ENCODE measurements around the gene FAM234A. TPM values are rescaled to one million over a fixed set of nuclear protein-coding genes. Genes with fewer than 3 reads are reported as not detected.
A peak's percentile ranks its signal among the peaks of the same experiment; 100 is the strongest.

Gene FAM234A
- polyA plus RNA-seq, 1 donor = 63.4 TPM

DNA sequence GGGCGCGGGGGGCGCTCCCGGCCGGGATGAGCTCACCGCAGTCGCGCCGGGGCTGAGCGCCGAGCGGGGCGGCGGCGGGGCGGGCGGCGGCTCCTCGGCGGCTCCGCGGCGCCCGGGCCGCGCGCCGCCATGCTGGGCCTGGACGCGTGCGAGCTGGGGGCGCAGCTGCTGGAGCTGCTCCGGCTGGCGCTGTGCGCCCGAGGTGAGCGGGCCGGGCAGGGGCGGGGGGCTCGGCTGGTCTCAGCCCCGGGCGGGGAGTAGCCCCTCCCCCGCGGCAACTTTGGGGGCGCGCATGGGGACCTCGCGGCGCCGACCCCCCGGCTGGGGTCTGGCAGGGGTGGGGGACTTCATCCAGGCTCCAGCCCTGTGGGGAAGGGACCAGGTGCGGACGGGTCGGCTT lies 45.9 kb downstream of the FAM234A start, which contains the start of gene ARHGDIG:
Gene ARHGDIG, plus strand, starts transcription at position 40 of the 400 bp plus-strand sequence. Its CDS starts 90 bp downstream, at position 130.
- no CpG with 5 or more reads among the region's 54 CpGs for WGBS (ENCODE audit: insufficient coverage, low lambda C conversion rate)
- peaks cover 26% of the 10 kb centered on the region for H3K9me3 ChIP-seq (ENCODE audit: control insufficient read depth, low read depth, low read length)
- H3K4me3 ChIP-seq (ENCODE audit: low read length) = peak within 1 kb of the TSS; percentile 10
- peaks cover 56% of the 10 kb centered on the region for H3K27me3 ChIP-seq (ENCODE audit: control insufficient read depth, insufficient read depth, low read length)
- peaks cover 7% of the 10 kb centered on the region for H3K4me1 ChIP-seq (ENCODE audit: control insufficient read depth, insufficient read depth, low read length)
- DNase-seq = no peak
- no peak within 1 kb of the TSS for H3K27ac ChIP-seq (ENCODE audit: low read length)
- H3K36me3 ChIP-seq (ENCODE audit: control insufficient read depth, insufficient read depth, low read length) = peaks cover 2% of the 10 kb centered on the region

DNA sequence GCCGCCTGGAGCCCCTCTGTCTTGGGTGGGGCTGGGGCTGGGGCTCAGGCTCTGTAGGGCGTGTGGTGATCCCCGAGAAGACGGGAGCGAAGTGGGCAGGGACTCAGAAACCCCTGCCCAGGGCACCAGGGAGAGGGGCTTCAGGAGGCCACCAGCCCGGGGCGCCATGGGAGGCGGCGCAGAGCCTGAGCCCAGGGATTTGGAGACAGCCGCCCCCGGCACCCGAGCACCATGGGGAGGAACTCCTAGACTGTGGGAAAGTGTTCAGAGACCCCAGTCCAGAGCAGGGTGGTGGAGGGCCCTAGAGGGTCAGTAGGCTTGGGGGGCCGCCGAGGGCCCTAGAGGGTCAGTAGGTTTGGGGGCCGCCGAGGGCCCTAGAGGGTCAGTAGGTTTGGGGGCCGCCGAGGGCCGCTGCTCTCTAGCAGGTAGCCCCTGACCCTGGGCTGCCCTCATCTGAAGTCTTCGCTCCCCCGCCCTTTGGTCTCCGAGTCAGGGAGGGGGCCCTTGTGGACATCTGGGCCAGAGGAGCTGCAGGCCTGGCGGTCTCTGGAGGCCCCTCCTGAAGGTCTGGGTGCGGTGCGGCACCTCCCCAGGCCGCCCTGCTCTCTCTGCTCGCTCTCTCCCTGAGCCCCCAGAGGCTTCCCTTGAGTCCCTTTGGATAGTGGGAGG lies 46.5 kb downstream of the FAM234A start:
- peaks cover 53% of the 10 kb centered on the region for H3K27me3 ChIP-seq (ENCODE audit: control insufficient read depth, insufficient read depth, low read length)
- peaks cover 28% of the 10 kb centered on the region for H3K9me3 ChIP-seq (ENCODE audit: control insufficient read depth, low read depth, low read length)
- peak overlapping the region; percentile 10 for H3K4me3 ChIP-seq (ENCODE audit: low read length)
- WGBS (ENCODE audit: insufficient coverage, low lambda C conversion rate) = no CpG with 5 or more reads among the region's 27 CpGs
- peaks cover 7% of the 10 kb centered on the region for H3K4me1 ChIP-seq (ENCODE audit: control insufficient read depth, insufficient read depth, low read length)
- peaks cover 2% of the 10 kb centered on the region for H3K36me3 ChIP-seq (ENCODE audit: control insufficient read depth, insufficient read depth, low read length)
- no peak for DNase-seq
- H3K27ac ChIP-seq (ENCODE audit: low read length) = no peak overlapping the region

DNA sequence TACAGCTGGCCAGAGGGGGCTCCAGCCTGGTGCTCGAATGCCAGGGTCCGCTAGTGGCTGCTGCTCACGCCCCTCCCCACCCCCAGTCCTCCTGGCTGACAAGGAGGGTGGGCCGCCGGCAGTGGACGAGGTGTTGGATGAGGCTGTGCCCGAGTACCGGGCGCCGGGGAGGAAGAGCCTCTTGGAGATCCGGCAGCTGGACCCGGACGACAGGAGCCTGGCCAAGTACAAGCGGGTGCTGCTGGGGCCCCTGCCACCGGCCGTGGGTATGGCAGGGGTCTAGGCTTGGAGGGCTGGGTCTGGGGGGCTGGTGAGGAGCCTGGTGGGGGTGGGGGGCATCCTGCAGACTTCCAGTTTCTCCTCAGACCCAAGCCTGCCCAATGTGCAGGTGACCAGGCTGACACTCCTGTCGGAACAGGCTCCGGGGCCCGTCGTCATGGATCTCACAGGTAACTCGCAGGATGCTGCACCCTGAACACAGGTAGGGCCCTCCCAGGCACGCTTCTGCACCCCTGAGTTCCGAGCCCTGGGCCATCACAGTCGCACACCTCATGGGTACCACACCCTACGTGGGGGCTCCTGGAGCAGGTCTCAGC lies 47.1 kb downstream of the FAM234A start:
- Histone ChIP-seq H3K4me1 (ENCODE audit: control insufficient read depth, insufficient read depth, low read length) (peaks cover 7% of the 10 kb centered on the region), H3K36me3 (ENCODE audit: control insufficient read depth, insufficient read depth, low read length) (peaks cover 7% of the 10 kb centered on the region), H3K4me3 (ENCODE audit: low read length) (no peak overlapping the region), H3K9me3 (ENCODE audit: control insufficient read depth, low read depth, low read length) (peaks cover 30% of the 10 kb centered on the region), H3K27ac (ENCODE audit: low read length) (no peak overlapping the region), H3K27me3 (ENCODE audit: control insufficient read depth, insufficient read depth, low read length) (peaks cover 46% of the 10 kb centered on the region)
- DNase-seq = no peak
- no CpG with 5 or more reads among the region's 25 CpGs for WGBS (ENCODE audit: insufficient coverage, low lambda C conversion rate)

DNA sequence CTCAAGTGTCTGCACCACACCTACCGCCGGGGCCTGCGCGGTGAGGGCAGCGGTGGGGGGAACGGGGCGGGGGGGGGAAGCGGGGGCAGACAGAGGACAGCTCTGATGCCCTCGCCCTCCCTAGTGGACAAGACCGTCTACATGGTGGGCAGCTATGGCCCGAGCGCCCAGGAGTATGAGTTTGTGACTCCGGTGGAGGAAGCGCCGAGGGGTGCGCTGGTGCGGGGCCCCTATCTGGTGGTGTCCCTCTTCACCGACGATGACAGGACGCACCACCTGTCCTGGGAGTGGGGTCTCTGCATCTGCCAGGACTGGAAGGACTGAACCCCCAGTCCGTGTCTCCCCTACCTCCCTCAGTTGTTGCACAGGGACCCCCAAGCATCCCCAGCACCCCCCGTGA lies 47.9 kb downstream of the FAM234A start:
- H3K4me3 ChIP-seq (ENCODE audit: low read length) = no peak overlapping the region
- H3K27me3 ChIP-seq (ENCODE audit: control insufficient read depth, insufficient read depth, low read length) = peaks cover 46% of the 10 kb centered on the region
- peaks cover 13% of the 10 kb centered on the region for H3K36me3 ChIP-seq (ENCODE audit: control insufficient read depth, insufficient read depth, low read length)
- no peak for DNase-seq
- H3K27ac ChIP-seq (ENCODE audit: low read length) = no peak overlapping the region
- peaks cover 31% of the 10 kb centered on the region for H3K9me3 ChIP-seq (ENCODE audit: control insufficient read depth, low read depth, low read length)
- WGBS (ENCODE audit: insufficient coverage, low lambda C conversion rate) = no CpG with 5 or more reads among the region's 22 CpGs
- peaks cover 7% of the 10 kb centered on the region for H3K4me1 ChIP-seq (ENCODE audit: control insufficient read depth, insufficient read depth, low read length)

DNA sequence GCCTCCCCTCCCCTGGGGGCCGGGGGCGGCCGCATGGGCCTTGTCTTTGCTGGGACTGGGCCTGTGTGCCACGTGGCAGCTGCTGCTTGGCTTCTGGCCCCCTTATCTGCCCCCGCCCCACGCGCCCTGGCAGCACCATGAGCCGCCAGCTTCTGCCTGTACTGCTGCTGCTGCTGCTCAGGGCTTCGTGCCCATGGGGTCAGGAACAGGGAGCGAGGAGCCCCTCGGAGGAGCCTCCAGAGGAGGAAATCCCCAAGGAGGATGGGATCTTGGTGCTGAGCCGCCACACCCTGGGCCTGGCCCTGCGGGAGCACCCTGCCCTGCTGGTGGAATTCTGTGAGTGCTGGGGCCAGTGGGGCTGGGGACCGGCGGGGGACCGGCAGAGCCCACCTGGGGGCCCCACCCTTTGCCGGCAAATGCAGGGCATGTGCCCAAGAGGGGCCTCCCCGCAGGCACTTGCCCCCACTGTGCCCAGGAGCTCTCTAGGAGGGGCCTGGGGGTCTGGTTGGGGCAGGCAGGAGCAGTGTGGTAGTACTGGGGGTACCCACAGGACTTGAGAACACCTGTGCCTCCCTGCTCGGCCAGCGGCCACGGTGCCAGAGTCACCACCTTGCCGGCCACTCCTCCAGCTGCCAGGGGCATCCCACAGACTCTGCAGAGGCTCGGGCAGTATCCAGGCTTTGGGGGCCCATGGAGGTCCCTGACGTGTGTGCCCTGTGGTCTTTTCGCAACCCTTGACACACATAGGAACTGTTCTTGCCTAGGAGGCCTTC lies 48.6 kb downstream of the FAM234A start, which contains the start of gene PDIA2:
Gene PDIA2, plus strand, starts transcription at position 132 of the 773 bp plus-strand sequence. Its CDS starts 6 bp downstream, at position 138.
- Histone ChIP-seq H3K4me1 (ENCODE audit: control insufficient read depth, insufficient read depth, low read length) (peaks cover 7% of the 10 kb centered on the region), H3K36me3 (ENCODE audit: control insufficient read depth, insufficient read depth, low read length) (peaks cover 21% of the 10 kb centered on the region), H3K27ac (ENCODE audit: low read length) (no peak within 1 kb of the TSS), H3K4me3 (ENCODE audit: low read length) (no peak within 1 kb of the TSS), H3K27me3 (ENCODE audit: control insufficient read depth, insufficient read depth, low read length) (peaks cover 45% of the 10 kb centered on the region), H3K9me3 (ENCODE audit: control insufficient read depth, low read depth, low read length) (peaks cover 31% of the 10 kb centered on the region)
- no peak for DNase-seq
- 80% methylated on average over 1 of the region's 25 CpGs for WGBS (ENCODE audit: insufficient coverage, low lambda C conversion rate)

DNA sequence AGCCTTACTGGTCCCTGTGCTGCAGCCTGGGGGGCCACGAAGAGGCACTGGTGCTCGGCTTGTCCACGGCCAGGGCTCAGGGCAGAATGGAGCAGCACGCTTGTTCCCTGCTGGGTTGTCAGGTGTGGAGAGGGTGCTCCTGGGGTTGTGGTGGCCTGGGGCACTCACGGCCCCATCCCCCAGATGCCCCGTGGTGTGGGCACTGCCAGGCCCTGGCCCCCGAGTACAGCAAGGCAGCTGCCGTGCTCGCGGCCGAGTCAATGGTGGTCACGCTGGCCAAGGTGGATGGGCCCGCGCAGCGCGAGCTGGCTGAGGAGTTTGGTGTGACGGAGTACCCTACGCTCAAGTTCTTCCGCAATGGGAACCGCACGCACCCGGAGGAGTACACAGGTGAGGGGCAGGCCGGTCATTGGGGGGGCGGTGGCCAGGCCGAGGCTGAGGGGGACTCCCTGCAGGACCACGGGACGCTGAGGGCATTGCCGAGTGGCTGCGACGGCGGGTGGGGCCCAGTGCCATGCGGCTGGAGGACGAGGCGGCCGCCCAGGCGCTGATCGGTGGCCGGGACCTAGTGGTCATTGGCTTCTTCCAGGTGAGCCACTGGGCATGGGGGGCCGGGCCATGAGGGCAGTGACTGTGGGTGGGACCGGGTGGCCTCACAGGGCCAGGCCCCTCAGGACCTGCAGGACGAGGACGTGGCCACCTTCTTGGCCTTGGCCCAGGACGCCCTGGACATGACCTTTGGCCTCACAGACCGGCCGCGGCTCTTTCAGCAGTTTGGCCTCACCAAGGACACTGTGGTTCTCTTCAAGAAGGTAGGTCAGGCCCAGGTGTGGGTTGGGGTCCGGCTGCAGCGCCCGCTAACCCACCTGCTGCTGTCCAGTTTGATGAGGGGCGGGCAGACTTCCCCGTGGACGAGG lies 49.8 kb downstream of the FAM234A start:
- no peak for DNase-seq
- WGBS (ENCODE audit: insufficient coverage, low lambda C conversion rate) = no CpG with 5 or more reads among the region's 52 CpGs
- Histone ChIP-seq H3K4me3 (ENCODE audit: low read length) (no peak overlapping the region), H3K36me3 (ENCODE audit: control insufficient read depth, insufficient read depth, low read length) (peaks cover 30% of the 10 kb centered on the region), H3K27ac (ENCODE audit: low read length) (no peak overlapping the region), H3K4me1 (ENCODE audit: control insufficient read depth, insufficient read depth, low read length) (peaks cover 7% of the 10 kb centered on the region), H3K9me3 (ENCODE audit: control insufficient read depth, low read depth, low read length) (peaks cover 31% of the 10 kb centered on the region), H3K27me3 (ENCODE audit: control insufficient read depth, insufficient read depth, low read length) (peaks cover 33% of the 10 kb centered on the region)

DNA sequence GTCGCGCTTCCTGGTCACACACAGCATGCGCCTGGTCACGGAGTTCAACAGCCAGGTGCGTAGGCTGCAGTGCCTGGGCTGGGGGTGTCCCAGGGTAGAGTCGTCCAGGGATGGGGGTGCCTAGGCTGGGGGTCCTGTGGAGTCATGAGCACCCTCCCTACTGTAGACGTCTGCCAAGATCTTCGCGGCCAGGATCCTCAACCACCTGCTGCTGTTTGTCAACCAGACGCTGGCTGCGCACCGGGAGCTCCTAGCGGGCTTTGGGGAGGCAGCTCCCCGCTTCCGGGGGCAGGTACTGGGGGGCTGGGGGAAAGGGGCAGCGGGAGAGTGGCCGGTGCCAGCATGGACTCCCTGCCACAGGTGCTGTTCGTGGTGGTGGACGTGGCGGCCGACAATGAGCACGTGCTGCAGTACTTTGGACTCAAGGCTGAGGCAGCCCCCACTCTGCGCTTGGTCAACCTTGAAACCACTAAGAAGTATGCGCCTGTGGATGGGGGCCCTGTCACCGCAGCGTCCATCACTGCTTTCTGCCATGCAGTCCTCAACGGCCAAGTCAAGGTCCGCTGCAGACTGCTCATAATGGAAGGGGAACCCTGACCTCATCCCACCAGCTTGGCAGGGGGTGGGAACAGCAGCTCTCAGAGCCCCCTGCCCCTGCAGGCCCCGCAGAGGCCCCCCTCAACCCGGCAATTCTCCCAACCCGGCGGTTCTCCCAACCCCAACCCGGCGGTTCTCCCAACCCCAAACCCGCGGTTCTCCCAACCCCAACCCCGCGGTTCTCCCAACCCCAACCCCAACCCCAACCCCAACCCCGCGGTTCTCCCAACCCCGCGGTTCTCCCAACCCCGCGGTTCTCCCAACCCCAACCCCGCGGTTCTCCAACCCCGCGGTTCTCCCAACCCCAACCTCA lies 50.8 kb downstream of the FAM234A start:
- peaks cover 7% of the 10 kb centered on the region for H3K4me1 ChIP-seq (ENCODE audit: control insufficient read depth, insufficient read depth, low read length)
- H3K27me3 ChIP-seq (ENCODE audit: control insufficient read depth, insufficient read depth, low read length) = peaks cover 26% of the 10 kb centered on the region
- no peak for DNase-seq
- peaks cover 39% of the 10 kb centered on the region for H3K36me3 ChIP-seq (ENCODE audit: control insufficient read depth, insufficient read depth, low read length)
- H3K27ac ChIP-seq (ENCODE audit: low read length) = no peak overlapping the region
- peaks cover 28% of the 10 kb centered on the region for H3K9me3 ChIP-seq (ENCODE audit: control insufficient read depth, low read depth, low read length)
- no peak overlapping the region for H3K4me3 ChIP-seq (ENCODE audit: low read length)
- WGBS (ENCODE audit: insufficient coverage, low lambda C conversion rate) = no CpG with 5 or more reads among the region's 48 CpGs

DNA sequence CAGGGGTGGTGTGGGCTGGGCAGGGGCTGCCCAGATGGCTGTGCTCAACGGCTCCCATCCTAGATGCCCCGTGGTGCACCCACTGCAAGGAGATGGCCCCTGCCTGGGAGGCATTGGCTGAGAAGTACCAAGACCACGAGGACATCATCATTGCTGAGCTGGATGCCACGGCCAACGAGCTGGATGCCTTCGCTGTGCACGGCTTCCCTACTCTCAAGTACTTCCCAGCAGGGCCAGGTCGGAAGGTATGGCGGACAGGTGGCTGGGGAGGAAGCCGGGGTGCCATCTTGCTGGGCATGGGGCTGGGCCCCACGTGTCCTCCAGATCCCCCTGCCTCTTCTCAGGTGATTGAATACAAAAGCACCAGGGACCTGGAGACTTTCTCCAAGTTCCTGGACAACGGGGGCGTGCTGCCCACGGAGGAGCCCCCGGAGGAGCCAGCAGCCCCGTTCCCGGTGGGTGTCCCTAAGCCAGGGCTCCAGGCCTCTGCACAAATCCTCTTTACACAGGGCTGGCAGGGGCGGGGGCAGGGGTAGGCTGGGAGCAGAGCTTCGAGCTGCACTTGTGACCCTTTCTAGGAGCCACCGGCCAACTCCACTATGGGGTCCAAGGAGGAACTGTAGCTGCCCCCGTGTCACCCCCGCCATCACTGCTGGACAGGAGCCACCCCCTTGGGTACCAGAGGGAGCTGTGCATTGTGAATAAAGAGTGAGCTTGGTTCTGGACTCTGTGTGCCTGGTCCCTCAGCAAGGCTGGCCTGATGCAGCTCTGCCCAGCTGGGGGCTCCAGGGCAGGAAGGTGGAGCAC lies 52.1 kb downstream of the FAM234A start:
- no peaks in the 10 kb centered on the region for H3K4me1 ChIP-seq (ENCODE audit: control insufficient read depth, insufficient read depth, low read length)
- no CpG with 5 or more reads among the region's 22 CpGs for WGBS (ENCODE audit: insufficient coverage, low lambda C conversion rate)
- H3K4me3 ChIP-seq (ENCODE audit: low read length) = no peak overlapping the region
- peaks cover 18% of the 10 kb centered on the region for H3K9me3 ChIP-seq (ENCODE audit: control insufficient read depth, low read depth, low read length)
- H3K27me3 ChIP-seq (ENCODE audit: control insufficient read depth, insufficient read depth, low read length) = peaks cover 15% of the 10 kb centered on the region
- no peak for DNase-seq
- H3K36me3 ChIP-seq (ENCODE audit: control insufficient read depth, insufficient read depth, low read length) = peaks cover 52% of the 10 kb centered on the region
- no peak overlapping the region for H3K27ac ChIP-seq (ENCODE audit: low read length)

Measured in large intestine (tissue), 3 donors.